Stimulated activated CD4-positive, alpha-beta T cell treated with anti-CD3 and anti-CD28 coated beads, Interleukin-15, amount 100 ng/mL, for 1 hour (primary cell): ENCODE measurements around the gene SCAPER.
"Not testable (repeated sequence)": the region's sequence is repeated elsewhere in the genome, so short reads cannot be mapped to it uniquely, and the experiment has no call there.

Experiments
- DNase-seq, 2 donors: peaks; one replicate each; pipeline ENCODE4 v3.0.0-alpha.2; 2020; ENCODE audit warnings: low read depth in 1 of 2, low spot score in 1 of 2

Gene SCAPER

DNA sequence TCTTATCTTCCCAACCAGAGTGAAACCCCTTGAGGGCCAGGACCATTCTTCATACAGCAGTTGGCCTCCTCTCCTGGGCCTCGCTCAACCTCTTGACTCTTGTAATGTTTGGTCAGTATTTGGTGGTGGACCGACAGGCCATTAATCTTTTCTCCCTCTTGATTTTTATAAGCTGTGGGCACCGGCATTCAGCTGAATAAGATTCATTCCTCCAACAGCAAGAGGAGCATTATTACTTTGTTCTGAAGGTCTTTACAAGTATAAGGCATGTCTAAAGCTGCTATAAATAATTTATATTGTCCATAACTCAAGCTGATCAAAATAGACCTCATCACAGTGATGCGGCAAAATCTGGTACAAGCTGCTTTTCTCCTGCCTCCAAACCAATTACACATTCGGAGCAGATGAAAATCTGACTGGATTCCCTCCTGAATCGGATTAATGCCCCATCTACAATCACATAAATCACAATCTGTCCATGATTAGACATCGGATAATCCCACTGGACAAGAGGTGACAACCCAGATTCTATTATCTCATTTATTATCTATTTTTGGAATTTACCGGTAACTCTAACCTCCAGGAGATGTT, 576.9 kb downstream of the SCAPER start:
- DNase-seq: no peak

- DNase-seq: no peak
Observed at GRCh38 chr15:76327191-76328105, 577.7 kb downstream of the SCAPER start.

- no peak for DNase-seq
Observed at GRCh38 chr15:76325704-76326103, 579.4 kb downstream of the SCAPER start.

- no peak for DNase-seq
Observed at GRCh38 chr15:76324066-76324465, 581.1 kb downstream of the SCAPER start.

- DNase-seq: no peak
Observed at GRCh38 chr15:76321602-76322001, 583.5 kb downstream of the SCAPER start.

- no peak for DNase-seq
Observed at GRCh38 chr15:76321171-76321570, 584.0 kb downstream of the SCAPER start.

GRCh38 chr15:76320012-76320411, 585.1 kb downstream of the SCAPER start:
- no peak for DNase-seq

- DNase-seq: no peak
Observed at GRCh38 chr15:76313731-76314130, 591.4 kb downstream of the SCAPER start.

DNA sequence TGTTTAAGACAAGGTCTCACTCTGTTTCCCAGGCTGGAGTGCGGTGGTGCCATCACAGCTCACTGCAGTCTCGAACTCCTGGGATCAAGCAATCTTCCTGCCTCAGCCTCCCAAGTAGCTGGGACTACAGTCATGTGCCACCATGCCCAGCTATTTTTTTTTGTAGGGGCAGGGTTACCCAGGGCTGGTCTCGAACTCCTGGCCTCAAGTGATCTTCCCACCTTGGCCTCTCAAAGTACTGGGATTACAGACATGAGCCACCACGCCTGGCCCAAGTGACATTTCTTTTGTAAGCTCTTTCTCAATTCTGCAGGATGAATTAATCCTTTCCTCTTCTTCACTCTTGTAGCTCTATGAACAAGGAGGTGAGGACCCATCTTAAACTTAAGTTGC, 592.0 kb downstream of the SCAPER start:
- DNase-seq: not testable (repeated sequence)

DNA sequence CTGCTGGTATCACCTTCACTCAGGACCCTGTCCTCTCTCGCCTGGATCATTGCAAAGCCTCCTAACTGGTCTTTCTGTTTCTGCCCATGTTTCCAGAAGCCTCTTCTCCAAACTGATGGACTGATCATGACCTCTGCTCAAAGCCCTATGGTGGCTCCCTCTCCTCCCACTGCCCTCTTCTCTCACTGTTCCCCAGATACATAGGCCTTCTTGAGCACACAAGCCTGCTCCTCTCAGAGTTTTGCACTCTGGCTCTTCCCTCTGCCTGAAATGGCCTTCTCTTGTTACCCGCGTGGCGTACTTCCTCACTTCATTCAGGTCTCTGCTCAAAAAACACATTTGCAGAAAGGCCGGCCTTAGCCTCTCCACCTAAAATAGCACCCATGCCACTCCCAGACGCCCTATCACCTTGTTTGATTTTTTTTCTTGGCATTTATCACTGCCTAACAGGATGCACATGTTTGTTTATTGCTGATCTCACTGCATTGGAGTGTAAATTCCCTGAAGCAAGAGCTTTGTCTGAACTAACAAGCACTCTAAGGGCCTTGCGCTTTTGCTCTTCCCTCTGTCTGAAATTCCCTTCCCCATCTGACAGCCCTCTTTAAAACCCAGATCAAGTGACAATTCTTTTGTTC, 592.5 kb downstream of the SCAPER start:
- no peak for DNase-seq

DNA sequence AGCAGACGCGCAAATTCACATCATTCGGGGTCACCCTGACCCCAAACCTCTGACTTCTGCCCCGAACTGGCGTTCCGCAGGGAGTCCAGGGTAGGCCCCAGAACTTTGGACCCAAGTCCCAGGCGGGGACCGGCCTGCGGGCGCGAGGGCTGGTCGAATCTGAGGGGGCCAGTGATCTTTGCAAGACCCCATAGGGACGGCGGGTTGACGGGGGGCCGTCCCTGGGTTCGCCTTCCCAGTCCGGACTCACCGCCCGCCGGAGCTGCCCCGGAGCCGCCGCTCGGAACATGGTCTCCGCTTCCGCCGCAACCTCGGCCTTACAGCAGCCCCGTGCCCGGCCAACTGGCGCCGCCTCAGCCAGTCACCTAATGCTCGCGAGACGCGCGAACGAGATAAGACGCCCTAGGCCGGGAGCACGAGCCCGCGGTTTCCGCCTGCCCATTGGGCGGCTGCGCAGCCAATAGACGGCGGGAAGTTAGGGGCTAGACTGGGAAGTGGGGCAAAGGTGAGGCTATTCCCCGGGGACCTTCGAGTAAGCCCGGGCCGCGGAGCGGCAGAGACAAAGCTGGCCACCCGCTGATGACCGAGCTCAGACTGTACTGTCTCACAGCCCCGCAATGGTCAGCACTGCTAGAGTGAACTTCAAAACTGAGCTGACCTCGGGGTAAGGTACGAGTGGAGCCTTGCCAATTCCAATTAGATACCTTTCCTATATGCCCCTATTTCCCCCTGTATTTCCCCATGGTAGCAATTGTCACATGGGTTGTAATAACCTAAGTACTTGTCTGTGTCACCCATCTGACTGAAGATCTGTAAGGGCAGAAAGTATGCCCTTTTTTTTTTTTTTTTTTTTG, 593.8 kb downstream of the SCAPER start, which contains the start of gene ETFA:
Gene ETFA, minus strand, starts transcription at position 370 of the 854 bp plus-strand sequence. Its CDS starts 81 bp downstream, at position 289.
- peak; percentile 75 to 84 for DNase-seq

DNA sequence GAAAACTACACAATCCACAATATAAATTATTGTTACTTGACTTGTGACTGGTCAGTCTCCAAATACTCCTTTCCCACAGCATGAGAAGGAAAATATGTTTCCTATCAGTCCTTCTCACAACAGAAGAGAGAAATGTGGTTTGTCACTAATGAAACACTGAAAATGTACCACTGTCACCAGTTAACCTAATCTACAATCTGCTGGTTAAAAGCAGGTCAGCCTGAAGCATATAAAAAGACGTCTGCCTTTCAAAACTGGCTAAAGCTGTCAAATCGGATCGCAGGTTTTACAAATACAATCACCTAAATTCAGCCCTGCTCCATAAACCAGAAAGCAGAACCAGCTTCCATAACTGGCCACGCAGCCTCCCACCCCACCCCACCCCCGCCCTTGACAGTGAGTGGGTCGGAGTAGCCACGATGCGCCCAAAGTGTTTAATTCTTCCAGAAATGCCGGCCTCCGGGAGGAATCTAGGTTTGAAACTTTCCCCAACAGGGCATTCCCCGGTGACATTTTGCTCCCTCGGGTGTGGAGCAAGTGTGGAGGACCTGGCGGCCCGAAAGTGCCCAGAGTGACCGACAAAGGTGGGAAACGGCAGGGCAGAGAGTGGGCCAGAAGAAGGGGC, 594.6 kb downstream of the SCAPER start:
- no peak for DNase-seq

GRCh38 chr15:76309601-76310330, 595.4 kb downstream of the SCAPER start:
- DNase-seq: no peak

DNA sequence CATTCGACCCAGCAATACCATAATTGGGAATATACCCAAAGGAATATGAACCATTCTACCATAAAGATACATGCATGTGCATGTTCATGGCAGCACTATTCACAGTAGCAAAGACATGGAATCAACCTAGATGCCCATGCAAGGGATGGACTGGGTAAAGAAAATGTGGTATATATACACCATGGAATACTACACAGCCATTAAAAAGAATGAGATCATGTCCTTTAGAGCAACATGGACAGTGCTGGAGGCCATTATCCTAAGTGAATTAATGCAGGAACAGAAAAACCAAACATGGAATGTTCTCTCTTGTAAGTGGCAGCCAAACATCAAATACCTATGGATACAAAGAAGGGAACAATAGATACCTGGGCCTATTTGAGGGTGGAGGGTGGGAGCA, 601.2 kb downstream of the SCAPER start:
- no peak for DNase-seq

- no peak for DNase-seq
Observed at GRCh38 chr15:76299786-76300185, 605.4 kb downstream of the SCAPER start.

DNA sequence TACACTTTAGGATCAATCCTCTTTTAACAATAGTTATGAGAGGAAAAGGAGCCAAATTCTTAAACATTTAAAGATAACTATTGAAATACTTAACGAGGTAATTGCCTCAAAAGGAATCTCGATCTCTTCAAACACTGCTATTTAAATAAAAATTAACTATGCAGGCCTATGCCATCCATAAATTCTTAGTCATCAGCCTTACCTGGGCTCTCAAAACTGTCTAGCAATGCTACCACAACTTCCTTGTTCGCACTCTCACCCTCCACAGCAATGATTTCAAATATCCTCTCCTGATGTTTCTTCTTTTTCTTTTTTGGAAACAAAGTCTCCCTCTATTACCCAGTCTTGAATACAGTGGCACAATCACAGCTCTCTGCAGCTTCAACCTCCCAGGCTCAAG, 606.2 kb downstream of the SCAPER start:
- DNase-seq: no peak

DNA sequence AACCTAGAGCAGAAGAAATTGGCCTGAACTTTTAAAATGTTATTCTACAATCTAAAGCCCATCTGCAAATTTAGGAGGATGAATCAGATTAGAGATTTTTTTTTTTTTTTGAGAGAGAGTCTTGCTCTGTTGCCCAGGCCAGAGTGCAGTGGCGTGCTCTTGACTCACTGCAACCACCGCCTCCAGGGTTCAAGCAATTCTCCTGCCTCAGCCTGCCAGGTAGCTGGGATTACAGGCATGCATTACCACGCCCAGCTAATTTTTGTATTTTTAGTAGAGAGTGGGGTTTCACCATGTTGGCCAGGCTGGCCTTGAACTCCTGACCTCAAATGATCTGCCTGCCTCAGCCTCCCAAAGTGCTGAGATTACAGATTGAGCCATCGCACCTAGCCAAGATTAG, 607.2 kb downstream of the SCAPER start:
- DNase-seq: not testable (repeated sequence)
